GM23248 (cell line): ENCODE measurements around the gene DDX53.

Source experiments
- EZH2 ChIP-seq: fragments of 200-600 bp; sonication (generic); IDR thresholded peaks from 2 replicates; pipeline ENCODE4 v1.6.1; 2018; ENCODE audit warnings: antibody characterized with exemption, mild to moderate bottlenecking; ENCODE audit not compliant: insufficient read depth, poor library complexity, severe bottlenecking
- EZH2phosphoT487 ChIP-seq: fragments of 200-600 bp; sonication (generic); IDR thresholded peaks from 2 replicates; pipeline ENCODE4 v1.6.1; 2018; ENCODE audit warnings: antibody characterized with exemption, moderate library complexity, mild to moderate bottlenecking, low read depth; ENCODE audit not compliant: insufficient read depth

DNA sequence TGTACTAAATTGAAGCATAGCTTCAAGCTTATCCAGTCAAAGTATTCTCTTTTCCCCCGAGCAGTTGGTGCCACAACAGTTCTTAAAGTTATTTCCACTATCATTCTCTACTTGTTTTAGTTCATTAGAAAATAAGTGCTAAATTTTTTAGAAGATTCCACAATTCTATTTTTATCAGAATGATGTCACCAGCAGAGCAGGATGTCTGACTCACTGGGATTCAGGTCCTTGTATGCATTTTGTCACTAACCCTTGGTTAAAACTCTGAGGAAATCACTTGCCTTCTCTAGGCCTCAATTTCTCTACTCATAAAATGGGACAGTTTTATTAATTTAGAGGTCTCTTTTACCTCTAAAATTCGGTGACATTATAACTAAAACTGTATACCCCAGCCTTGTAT is 3.4 kb downstream of the DDX53 start:
- TF ChIP-seq EZH2 (no peak), EZH2phosphoT487 (no peak)
